Upper lobe of left lung (tissue), 6 donors: ENCODE measurements around the gene DIDO1. TPM values are rescaled to one million over a fixed set of nuclear protein-coding genes. Genes with fewer than 3 reads are reported as not detected.
"Not testable (repeated sequence)": the region's sequence is repeated elsewhere in the genome, so short reads cannot be mapped to it uniquely, and the experiment has no call there.

Experiments
- ATAC-seq, 2 donors: fragments of 200-7000 bp; cut with Tn5 transposase; one replicate each; pipeline ENCODE4 v1.9.1; 2022; ENCODE audit warnings: mild to moderate bottlenecking in 2 of 2, moderate library complexity in 2 of 2; ENCODE audit not compliant: low FRiP score in 2 of 2
- DNase-seq, 2 donors: peaks; one replicate each; pipeline ENCODE4 v3.0.0-alpha.2; 2019 to 2020
- H3K27ac ChIP-seq, 4 donors: fragments of 200-600 bp; sonication (generic); one replicate each; pipeline ENCODE4 v1.5.1; 2016 to 2019
- H3K27me3 ChIP-seq, 4 donors: fragments of 200-600 bp; sonication (generic); one replicate each; pipeline ENCODE4 v1.5.1; 2017 to 2019
- H3K36me3 ChIP-seq, 4 donors: fragments of 200-600 bp; sonication (generic); one replicate each; pipeline ENCODE4 v1.5.1; 2016 to 2019
- H3K4me1 ChIP-seq, 4 donors: fragments of 200-600 bp; sonication (generic); one replicate each; pipeline ENCODE4 v1.5.1; 2018 to 2019
- H3K4me3 ChIP-seq, 4 donors: fragments of 200-600 bp; sonication (generic); one replicate each; pipeline ENCODE4 v1.5.1; 2017 to 2019; ENCODE audit warnings: mild to moderate bottlenecking in 2 of 4, moderate library complexity in 1 of 4
- H3K9me3 ChIP-seq, 4 donors: fragments of 200-600 bp; sonication (generic); one replicate each; pipeline ENCODE4 v1.5.1; 2018 to 2019
- CTCF ChIP-seq, 6 experiments: fragments of 450-650 bp in 4 of 6; fragments of 200-600 bp in 2 of 6; sonication (generic) in 2 of 6; IDR thresholded peaks; one replicate each; pipeline ENCODE4 v1.5.1; 2016 to 2019; ENCODE audit warnings: antibody characterized with exemption in 6 of 6
- EP300 ChIP-seq, 4 donors: sonication (generic); formaldehyde crosslinking; IDR thresholded peaks; one replicate each; pipeline ENCODE4 v1.5.1; 2017; ENCODE audit warnings: antibody characterized with exemption in 4 of 4, control low read depth in 2 of 4
- POLR2A ChIP-seq, 4 donors: fragments of 450-650 bp; IDR thresholded peaks; one replicate each; pipeline ENCODE4 v1.5.1; 2016 to 2017; ENCODE audit warnings: antibody characterized with exemption in 4 of 4, mild to moderate bottlenecking in 2 of 4
- POLR2AphosphoS5 ChIP-seq, 2 donors: sonication (generic); formaldehyde crosslinking; IDR thresholded peaks; one replicate each; pipeline ENCODE4 v1.5.1; 2017; ENCODE audit warnings: antibody characterized with exemption in 2 of 2
- WGBS, 2 donors: methylation state at CpG; one replicate each; pipeline ENCODE4 v1.1.5; 2017 to 2018; 5-methylcytosine and 5-hydroxymethylcytosine counted together
- total RNA-seq, 6 donors: library from RNA; depleted of rRNA in 4 of 6; stranded (reverse); fragments of >200 nt in 4 of 6; gene quantifications; one replicate each; pipeline versions ENCODE4 v1.1.0 to v1.2.1, GENCODE V29; 2016 to 2021
- donor health status: DM: no; HTN: no; CAD: no; lungs with moderate emphysema.
- donor health status: DM: no; HTN: yes; CAD: no; lungs with severe emphysema.

Gene DIDO1
- total RNA-seq, 6 donors from 2014 or later = 51.6 to 109 (median 58.9) TPM

DNA sequence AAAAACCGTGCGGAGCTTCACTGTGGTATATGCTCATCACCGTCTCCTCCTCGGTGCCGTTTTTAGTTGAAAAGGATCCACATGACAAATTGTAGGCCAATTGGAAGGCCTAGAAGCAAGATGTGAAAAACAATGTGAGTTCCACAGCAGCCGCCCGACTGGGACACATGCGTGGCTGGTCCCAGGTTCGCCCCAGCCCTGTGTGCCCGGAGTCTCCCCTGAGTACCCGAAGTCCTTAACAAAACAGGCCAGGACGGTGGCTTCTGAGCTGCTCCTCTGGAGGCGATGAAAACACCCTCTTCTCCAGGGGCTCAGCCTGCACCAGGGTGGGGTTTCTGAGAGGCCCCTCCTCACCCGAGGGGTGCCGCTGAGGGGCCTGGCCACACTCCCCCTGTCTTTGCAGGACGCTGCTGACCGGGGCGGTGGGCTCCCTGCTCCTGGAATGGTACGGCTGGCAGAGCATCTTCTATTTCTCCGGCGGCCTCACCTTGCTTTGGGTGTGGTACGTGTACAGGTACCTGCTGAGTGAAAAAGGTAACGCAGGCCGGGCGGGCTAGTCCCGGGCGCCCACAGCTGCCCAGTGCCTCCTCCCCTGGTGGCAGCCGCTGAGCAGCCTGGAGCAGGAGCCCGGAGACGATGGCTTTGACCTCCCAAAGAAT lies 36.0 kb upstream of the DIDO1 start:
- no peak overlapping the region for H3K27ac ChIP-seq
- 93% methylated on average over 22 to 27 of the region's 30 CpGs for WGBS, 2 donors
- H3K9me3 ChIP-seq = no peaks in the 10 kb centered on the region
- ATAC-seq = no peak
- TF ChIP-seq POLR2A (IDR thresholded peaks at IDR 0.05) (no peak), POLR2AphosphoS5 (IDR thresholded peaks at IDR 0.05) (no peak), EP300 (IDR thresholded peaks at IDR 0.05) (no peak), CTCF (IDR thresholded peaks at IDR 0.05) (no peak)
- no peaks in the 10 kb centered on the region for H3K4me1 ChIP-seq
- DNase-seq = peak in 1 of 2 donors; percentile 67
- H3K36me3 ChIP-seq = peaks cover 0 to 9% (median 4%) of the 10 kb centered on the region in 4 donors
- no peak overlapping the region for H3K4me3 ChIP-seq
- no peaks in the 10 kb centered on the region for H3K27me3 ChIP-seq

- TF ChIP-seq CTCF (IDR thresholded peaks at IDR 0.05) (no peak), POLR2A (IDR thresholded peaks at IDR 0.05) (no peak), POLR2AphosphoS5 (IDR thresholded peaks at IDR 0.05) (no peak), EP300 (IDR thresholded peaks at IDR 0.05) (no peak)
- H3K27ac ChIP-seq = no peak overlapping the region
- peaks cover 0 to 9% (median 4%) of the 10 kb centered on the region in 4 donors for H3K36me3 ChIP-seq
- DNase-seq = peak in 1 of 2 donors; percentile 54
- H3K4me1 ChIP-seq = no peaks in the 10 kb centered on the region
- no peaks in the 10 kb centered on the region for H3K27me3 ChIP-seq
- 79 to 83% methylated on average over 2 to 8 of the region's 8 CpGs for WGBS, 2 donors
- no peaks in the 10 kb centered on the region for H3K9me3 ChIP-seq
- no peak overlapping the region for H3K4me3 ChIP-seq
- no peak for ATAC-seq
Measured at GRCh38 chr20:62961799-62962198, 35.5 kb upstream of the DIDO1 start.

- H3K9me3 ChIP-seq = no peaks in the 10 kb centered on the region
- TF ChIP-seq POLR2AphosphoS5 (IDR thresholded peaks at IDR 0.05) = no peak
- TF ChIP-seq EP300 (IDR thresholded peaks at IDR 0.05) = no peak
- TF ChIP-seq POLR2A (IDR thresholded peaks at IDR 0.05) = no peak
- TF ChIP-seq CTCF (IDR thresholded peaks at IDR 0.05) = no peak
- H3K27ac ChIP-seq = no peak overlapping the region
- H3K4me1 ChIP-seq = no peaks in the 10 kb centered on the region
- no peak overlapping the region for H3K4me3 ChIP-seq
- 83 to 93% methylated on average over 5 to 17 of the region's 19 CpGs for WGBS, 2 donors
- DNase-seq (peak in 1 of 2 donors; percentile 59), ATAC-seq (no peak)
- no peaks in the 10 kb centered on the region for H3K27me3 ChIP-seq
- peaks cover 0 to 9% (median 4%) of the 10 kb centered on the region in 4 donors for H3K36me3 ChIP-seq
Measured at GRCh38 chr20:62961310-62961783, 35.0 kb upstream of the DIDO1 start.

DNA sequence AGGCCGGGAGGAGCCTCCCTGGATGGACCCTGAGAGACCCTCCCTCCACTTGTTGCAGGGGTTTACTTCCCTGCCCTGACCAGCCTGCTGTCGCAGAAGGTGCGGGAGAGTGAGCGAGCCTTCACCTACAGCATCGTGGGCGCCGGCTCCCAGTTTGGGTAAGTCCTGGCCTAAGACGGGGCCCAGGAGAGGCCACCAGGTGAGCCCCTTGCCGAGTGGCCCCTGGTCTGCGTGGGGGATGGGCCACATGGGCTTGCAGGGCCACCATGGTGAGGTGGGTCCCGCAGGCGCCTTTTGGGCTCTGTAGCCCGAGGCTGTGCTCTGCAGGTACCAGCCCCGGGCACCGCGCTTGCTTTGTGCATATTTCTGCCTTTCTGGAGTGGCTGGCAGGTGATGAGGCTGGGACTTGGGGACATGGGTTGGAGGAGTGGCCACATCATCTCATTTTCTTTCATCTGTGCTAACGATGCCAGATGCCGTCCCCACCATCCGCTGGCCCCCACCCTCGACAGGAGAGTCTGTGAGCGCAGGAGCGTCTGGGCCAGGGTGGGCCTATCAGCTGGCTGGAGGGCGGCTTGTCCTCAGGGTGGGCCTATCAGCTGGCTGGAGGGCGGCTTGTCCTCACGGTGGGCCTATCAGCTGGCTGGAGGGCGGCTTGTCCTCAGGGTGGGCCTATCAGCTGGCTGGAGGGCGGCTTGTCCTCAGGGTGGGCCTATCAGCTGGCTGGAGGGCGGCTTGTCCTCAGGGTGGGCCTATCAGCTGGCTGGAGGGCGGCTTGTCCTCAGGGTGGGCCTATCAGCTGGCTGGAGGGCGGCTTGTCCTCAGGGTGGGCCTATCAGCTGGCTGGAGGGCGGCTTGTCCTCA lies 34.4 kb upstream of the DIDO1 start:
- H3K4me1 ChIP-seq, H3K36me3 ChIP-seq, H3K4me3 ChIP-seq, H3K27ac ChIP-seq, H3K27me3 ChIP-seq, ATAC-seq, H3K9me3 ChIP-seq: not testable (repeated sequence)
- 84 to 87% methylated on average over 3 to 20 of the region's 31 CpGs for WGBS, 2 donors
- DNase-seq = peak in 1 of 2 donors; percentile 60

GRCh38 chr20:62959998-62960436 lies 33.7 kb upstream of the DIDO1 start:
- TF ChIP-seq POLR2AphosphoS5 (IDR thresholded peaks at IDR 0.05) = no peak
- no peak for TF ChIP-seq POLR2A (IDR thresholded peaks at IDR 0.05)
- no peak for TF ChIP-seq CTCF (IDR thresholded peaks at IDR 0.05)
- no peak for TF ChIP-seq EP300 (IDR thresholded peaks at IDR 0.05)
- no peak overlapping the region for H3K27ac ChIP-seq
- H3K36me3 ChIP-seq = peaks cover 0 to 9% (median 4%) of the 10 kb centered on the region in 4 donors
- no peak for ATAC-seq
- H3K4me1 ChIP-seq = peaks cover 0 to 9% (median 0%) of the 10 kb centered on the region in 4 donors
- no peaks in the 10 kb centered on the region for H3K27me3 ChIP-seq
- WGBS, 2 donors = 90 to 93% methylated on average over 19 to 20 of the region's 20 CpGs
- DNase-seq = peak in 1 of 2 donors; percentile 53
- no peak overlapping the region for H3K4me3 ChIP-seq
- H3K9me3 ChIP-seq = no peaks in the 10 kb centered on the region
